COLO668 (cell line): ENCODE results near the gene INA.
A peak's percentile ranks its signal among the peaks of the same experiment; 100 is the strongest.

Source experiments
- DNase-seq: peaks from one replicate; lab custom pipeline; 2025; ENCODE audit not compliant: unreplicated experiment; lab: John Stamatoyannopoulos, UW

INA gene

DNA sequence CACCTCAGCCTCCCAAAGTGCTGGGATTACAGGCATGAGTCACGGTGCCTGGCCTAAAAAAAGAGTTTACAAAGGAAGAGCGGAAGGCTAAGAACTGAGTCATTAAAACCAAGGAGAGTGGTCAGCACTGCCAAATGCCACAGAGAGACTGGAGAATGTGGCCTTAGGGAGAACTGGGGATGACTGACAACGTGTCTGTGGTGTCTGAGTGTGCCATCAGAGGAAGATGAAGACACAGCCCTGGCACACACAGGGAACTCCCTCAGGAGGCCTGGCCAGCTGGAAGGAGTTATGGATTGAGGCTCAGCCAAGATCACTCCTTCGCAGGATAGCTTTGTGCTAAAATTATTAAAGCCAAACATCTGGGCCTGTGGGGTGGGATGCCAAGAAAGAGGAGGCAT, 3.9 kb upstream of the INA start:
- no peak for DNase-seq

DNA sequence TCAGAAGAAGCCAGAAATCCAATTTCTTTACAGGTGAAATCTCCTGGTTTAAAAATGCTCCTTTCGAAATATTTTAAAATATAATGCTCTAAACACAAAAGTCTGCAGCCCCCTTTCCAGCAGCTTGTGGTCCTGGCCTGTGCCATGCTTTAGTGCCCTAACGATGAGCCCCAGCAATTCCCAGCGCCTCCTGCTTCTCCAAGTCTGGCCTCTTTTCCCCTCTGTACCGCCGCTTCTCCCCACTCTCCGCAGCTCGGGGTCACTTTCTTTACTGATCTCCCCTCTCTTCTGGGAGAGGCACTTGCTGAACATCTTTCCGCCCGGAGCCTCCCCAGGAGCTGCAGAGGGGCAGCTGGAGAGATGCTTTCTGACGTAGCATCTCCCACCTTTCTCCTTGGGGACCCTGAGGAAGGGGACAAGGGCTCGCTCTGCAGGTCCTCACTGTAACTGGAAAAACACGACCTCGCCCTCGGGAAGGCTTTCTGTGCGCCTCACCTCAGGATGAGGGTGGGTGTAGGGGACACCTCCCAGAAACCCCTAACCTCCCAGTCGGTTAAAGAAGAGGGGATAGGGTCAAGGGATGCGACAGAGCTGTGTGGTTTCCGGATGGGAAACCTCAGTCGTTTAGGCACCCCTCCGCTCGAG, 565 bp upstream of the INA start:
- no peak for DNase-seq

DNA sequence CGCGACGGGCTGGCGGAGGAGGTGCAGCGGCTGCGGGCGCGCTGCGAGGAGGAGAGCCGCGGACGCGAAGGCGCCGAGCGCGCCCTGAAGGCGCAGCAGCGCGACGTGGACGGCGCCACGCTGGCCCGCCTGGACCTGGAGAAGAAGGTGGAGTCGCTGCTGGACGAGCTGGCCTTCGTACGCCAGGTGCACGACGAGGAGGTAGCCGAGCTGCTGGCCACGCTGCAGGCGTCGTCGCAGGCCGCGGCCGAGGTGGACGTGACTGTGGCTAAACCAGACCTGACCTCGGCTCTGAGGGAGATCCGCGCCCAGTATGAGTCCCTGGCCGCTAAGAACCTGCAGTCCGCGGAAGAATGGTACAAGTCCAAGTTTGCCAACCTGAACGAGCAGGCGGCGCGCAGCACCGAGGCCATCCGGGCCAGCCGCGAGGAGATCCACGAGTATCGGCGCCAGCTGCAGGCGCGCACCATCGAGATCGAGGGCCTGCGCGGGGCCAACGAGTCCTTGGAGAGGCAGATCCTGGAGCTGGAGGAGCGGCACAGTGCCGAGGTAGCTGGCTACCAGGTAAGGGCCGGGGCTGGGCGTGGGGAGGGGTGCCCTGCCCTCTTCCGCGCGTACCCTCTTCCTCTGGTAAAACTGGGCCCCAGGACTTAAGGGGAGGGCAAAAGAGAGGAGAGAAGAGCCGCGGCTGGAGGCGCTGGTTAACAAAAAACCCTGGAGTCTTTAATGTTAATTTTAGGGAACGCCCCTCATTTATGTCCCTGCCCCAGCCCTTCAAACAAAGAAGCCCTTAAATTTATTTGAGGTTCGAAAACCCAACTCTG, 987 bp downstream of the INA start:
- DNase-seq = peak; percentile 46

DNA sequence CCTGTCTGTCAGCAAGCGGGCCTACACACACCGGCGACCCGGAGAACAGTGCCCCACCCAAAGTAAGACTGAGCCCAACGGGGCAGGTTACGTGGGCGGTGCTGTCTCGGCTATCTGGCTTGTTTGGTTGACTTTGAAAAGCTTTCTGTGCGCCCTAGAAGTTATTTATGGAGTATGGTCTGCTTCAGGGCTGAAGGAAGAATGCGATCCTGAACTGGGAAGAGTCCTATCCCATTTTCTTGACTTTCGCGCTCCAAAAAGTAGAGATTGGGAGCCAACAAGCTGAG, 1.5 kb downstream of the INA start:
- peak; percentile 8 for DNase-seq

DNA sequence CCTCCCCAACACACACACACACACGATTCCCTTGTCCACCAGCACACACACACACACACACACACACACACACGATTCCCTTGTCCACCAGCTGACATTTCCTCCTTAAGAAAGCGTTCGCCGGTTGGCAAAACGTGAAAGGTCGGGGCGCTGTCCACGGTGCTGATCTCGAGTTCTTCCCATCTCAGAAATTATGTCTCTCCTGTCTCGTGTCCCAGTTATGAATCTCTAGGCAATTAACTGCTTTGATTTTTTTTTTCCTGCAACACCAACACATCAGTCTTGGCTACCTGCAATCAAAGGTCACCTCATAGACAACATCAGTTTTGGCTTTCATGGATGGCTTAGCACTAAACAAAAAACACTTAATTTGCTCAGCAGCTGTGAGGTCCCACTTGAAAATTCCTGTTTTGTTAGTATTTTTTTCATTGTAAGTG, 1.9 kb downstream of the INA start:
- DNase-seq = peak; percentile 3

DNA sequence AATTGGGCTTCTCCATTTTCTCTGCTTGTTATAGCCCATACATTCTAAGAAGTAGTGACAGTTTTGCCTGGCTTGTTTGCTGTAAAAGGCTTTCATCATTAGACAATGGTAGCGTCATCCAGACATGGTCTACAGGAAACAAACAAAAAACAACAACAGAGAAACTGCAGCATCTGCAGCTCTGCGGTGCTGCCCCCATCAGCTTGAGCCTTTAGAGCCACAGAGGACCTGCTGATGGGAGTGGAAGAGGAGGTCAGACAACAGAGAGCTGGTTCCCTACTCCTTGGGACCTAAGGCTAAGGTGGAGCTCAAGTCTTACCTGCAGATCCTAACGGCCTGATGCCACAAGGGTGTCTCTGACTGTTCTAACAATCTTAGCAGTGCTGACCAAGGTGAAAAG, 3.1 kb downstream of the INA start:
- no peak for DNase-seq

DNA sequence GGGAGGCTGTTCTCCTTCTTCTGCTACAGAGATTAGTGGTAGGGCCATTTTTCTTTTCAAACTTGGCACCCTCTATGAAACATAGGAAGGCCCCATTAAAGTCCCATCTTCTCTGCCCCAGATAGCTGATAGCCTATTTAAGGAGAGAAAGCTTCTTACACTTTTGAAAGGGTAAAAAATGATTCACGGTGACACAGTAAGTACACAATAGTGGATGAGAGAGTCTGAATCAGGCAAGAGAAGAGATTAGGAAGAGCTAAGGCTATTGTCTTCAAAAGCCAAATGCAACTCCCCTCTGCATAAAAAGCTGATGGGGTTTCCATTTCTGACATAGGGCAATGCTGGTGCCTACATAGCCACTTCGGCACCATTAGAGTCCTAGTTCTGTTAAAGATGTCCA, 3.6 kb downstream of the INA start:
- DNase-seq = no peak

DNA sequence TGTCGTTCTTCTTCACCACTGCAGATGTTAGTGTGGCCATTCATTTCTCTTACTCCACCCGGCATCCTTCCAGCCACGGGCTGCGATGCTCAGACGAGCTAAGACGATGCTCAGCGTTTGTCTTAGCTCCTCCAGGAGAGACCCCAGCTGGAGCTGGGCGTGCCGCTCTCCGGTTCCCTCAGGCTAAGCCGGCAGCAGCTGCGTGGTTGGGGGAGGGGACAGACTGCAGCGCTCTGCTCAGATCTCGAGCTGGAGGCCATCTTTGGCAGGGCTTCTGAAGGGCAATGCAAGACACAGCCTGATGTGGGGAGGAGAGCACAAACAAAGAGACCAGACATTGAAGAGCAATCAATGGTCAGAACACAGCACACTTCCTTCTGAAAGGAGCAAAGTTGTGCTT, 4.8 kb downstream of the INA start:
- DNase-seq = peak; percentile 78

DNA sequence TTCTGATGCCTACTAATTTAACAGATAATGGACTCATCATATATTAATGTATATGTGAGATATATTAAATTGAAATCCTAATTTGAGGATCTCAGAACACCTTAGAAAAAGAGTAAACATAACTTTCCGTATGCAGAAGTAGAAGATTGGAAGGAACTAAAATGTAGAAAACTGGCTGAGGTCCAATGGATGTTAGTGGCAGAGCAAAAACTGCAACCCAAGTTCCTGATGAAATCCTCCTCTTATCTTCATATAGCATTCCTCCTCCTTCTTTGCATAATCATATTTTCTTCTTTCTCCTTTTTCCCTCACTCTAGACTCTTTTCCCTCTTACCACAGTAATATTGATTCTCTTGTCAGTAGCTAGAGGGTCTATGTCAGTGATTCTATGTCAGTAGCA, 6.0 kb downstream of the INA start:
- no peak for DNase-seq

DNA sequence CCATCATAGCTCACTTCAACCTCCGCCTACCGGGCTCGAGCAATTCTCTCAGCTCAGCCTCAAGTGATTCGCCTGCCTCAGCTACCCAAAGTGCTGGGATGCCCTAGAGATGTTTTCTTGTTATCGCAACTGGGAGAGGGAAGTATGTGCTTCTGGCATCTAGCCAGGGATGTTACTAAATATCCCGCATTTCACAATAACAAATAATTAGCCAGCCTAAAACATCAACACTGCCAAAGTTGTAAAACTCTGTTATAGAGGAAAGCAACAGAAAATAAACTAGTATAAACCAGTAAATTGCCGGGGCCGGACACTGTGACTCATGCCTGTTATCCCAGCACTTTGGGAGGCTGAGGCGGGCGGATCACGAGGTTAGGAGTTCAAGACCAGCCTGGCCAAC, 7.2 kb downstream of the INA start:
- no peak for DNase-seq

DNA sequence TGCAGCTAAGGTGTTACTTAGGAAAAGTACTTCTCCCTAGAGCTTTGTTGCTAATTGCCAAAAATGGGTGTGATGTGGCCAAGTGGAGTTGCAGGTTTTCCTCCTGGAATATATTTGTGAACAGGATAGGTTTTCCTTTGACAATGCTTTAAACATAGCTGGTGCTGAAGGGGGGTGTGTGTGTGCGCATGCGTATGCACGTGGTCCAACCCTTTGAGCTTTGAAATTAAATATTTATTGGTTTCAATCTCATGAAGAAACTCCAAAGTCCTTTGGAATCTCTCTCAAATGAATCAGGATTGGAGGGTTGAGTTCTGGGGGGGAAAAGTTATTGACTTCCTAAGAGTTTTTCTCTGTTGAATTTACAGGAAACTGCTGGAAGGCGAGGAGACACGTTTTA, 11.1 kb downstream of the INA start:
- no peak for DNase-seq

DNA sequence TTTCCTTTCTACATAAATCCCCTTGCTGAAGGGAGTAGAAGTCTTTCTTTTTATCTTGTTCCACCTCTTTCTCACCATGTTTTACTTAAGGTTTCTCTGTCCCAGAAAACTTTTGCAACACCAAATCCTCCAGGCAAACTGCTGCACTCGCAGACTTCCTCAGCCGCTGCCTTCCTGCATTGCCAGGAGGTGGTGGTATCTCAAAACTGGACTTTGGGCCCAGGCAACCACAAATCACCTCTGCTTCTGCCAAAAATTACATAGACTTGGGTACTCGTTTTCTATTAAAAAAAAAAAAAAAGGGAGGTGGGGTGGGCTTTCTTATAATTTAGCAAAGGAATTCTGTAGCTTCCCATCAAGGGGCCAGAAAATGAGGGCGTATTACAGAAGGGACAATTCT, 14.7 kb downstream of the INA start:
- DNase-seq = no peak

DNA sequence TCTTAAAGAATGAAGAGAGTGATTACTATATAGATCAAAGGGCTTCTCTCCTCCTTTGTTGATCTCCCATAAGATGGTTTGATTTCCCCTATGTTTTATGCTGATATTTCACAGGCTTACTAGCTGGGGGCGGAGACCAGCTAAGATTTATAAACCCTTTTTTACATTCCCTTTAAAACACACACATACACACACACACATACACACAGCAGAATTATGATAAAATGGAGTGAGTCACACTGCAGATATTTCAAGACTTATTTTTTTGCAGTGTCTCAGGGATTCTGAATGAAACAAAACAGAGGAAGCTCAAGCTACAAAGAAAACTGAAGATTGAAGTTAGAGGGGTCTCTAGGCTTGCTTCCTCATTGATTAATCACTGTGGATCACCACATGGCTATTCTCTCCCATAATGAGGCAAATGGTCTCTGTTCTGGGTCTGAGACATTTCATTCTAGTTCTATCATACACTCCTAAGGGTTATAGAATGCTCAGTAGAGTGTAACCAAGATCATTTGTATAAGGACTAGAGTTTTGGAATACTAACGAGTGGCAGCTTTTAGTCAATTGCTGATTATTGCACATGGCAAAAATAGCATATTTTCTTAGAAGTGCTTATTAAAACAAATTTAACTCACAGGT, 18.6 kb downstream of the INA start:
- no peak for DNase-seq

DNA sequence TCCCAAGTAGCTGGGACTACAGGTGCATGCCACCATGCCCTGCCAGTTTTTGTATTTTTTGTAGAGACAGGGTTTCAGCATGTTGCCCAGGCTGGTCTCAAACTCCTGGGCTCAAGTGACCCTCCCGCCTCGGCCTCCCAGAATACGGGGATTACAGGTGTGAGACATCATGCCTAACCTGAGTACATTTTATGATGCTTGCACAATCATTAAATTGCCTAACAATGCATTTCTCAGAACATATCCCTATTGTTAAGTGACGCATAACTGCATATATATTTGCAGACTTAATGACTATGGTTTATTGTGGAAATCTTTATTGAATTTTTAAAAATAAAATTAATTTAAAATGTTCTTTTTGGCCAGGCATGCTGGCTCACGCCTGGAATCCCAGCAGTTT, 30.7 kb downstream of the INA start:
- no peak for DNase-seq

DNA sequence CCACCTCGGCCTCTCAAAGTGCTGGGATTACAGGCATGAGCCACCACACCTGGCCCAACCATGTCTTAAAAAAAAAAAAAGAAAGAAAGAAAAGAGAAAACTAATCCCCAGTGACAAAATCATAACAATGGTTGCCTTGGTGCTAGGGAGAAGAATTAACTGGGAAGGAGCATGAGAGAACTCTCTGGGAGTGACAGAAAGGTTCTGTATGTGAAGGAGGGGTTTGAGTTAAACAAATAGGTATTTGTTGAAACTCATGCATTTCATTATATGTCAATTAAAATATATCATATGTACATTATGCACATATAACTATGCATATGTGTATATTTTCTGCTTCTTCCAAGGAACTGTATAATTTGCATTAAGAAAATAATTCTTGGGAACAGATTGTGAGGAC, 33.3 kb downstream of the INA start:
- DNase-seq = no peak

DNA sequence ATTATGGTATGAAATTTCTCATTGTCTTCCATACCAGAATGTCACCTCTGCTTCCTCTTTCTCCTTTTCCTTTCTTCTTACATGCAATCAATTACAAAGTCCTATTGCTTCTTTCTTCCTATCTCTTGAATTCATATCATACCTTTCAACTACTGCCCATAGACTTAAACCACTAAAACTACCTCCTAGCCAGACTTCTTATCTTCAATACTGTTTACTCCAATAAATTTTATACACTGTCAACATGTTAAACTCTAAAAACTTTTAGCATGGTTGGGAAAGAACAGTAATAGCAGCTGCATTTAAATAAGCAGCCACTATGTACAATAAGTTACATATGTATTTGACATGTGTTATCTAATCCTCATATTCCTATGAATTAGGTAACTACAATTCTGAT, 39.1 kb downstream of the INA start:
- no peak for DNase-seq

DNA sequence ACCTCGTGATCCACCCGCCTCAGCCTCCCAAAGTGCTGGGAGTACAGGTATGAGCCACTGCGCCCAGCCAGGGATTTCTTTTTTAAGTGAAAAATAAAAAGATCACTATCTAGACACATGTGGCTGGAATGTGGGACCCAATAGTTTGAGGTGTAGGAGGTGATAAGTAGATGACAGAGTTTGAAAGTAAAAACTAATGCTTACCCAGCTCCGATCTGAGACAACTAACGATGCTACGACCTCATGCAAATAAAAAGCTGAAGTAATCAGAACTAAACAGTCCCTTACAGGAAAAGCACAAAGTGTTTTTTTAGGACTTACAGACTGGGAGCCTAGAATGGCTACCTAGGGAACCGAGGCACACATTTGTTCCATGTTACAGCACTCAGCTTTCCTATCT, 51.0 kb downstream of the INA start:
- DNase-seq = no peak

DNA sequence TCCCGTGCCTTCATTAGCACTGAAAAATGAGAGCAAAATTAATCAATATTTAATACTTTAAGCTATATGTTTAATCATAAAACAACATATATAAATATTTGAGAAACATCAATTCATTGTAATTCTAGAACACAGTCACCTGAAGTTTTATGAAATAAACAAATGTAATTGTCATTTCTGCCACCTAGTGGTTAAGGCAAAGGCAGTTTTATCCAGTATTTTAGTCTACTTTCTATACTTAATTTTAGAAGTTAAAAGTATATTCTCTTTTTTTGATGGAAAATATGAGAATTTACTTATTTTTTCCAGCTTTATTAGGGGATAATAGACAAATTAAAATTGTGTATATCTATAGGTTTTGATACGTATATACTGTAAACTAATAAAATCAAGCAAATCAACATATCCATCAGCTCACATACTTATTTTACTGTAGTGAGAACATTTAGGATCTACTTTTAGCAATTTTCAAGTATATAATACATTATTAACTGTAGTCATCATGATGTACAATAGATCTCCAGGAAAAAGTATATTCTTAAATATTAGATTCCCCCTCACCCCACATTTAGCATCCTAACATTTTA, 57.1 kb downstream of the INA start:
- DNase-seq = no peak

DNA sequence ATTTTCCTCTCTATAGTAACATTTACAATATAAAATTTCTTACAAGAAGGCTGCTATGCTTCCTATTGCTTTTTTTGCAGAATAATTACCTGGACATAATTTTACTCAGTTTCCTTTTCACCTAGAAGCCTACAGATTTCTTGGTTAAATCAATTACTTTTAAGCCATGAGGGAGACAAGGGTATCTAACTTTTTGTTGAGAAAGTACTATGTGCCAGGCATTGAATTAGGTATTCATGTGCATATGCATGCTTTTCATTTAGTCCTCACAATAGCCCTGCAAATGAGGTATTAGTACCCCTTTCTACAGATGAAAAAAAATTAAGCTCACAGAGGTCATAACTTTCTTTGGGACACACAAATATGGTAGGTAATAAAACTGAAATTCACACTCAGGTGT, 57.6 kb downstream of the INA start:
- no peak for DNase-seq

DNA sequence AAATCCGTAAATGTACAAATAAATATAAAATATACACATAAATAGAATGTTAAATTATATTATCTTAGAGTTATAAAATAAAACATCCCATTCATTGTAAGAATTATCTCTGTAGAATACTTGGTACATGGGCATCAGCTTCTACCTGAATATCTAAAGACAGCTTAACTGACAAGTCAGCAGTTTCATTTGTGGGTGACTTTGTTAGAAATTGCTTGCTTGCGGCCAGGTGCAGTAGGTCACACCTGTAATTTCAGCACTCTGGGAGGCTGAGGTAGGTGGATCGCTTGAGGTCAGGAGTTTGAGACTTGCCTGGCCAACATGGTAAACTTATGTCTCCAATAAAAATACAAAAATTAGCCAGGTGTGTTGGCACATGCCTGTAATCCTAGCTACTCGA, 59.4 kb downstream of the INA start:
- no peak for DNase-seq
